ENCODE data around the gene COX7A1.

Gene COX7A1

GRCh38 chr19:36103040-36103626 lies 49.1 kb downstream of the COX7A1 start:
- in situ Hi-C loops (cut with MboI; ENCODE audit: low pct_unique_long_range_greater_than_20kb, low sequenced_read_pairs, unreplicated experiment): no loop called here
- DNase-seq (ENCODE audit: low spot score): no peak
- TF ChIP-seq CTCF (IDR thresholded peaks at IDR 0.05; ENCODE audit: extremely low read depth, insufficient read depth, missing control alignments): no peak

GRCh38 chr19:36101550-36102327 lies 50.5 kb downstream of the COX7A1 start:
- DNase-seq (ENCODE audit: low spot score): no peak
- no peak for TF ChIP-seq CTCF (IDR thresholded peaks at IDR 0.05; ENCODE audit: extremely low read depth, insufficient read depth, missing control alignments)
- in situ Hi-C loops (cut with MboI; ENCODE audit: low pct_unique_long_range_greater_than_20kb, low sequenced_read_pairs, unreplicated experiment): no loop called here

Measured in GM13977 (cell line).